GM21526 (cell line): ENCODE measurements around the gene IGFN1.

Experiments used
- ATAC-seq: cut with Tn5 transposase; IDR thresholded peaks from one replicate; pipeline ENCODE4 v1.9.1; 2021; ENCODE audit warnings: moderate library complexity; ENCODE audit not compliant: unreplicated experiment, low FRiP score

Gene IGFN1

DNA sequence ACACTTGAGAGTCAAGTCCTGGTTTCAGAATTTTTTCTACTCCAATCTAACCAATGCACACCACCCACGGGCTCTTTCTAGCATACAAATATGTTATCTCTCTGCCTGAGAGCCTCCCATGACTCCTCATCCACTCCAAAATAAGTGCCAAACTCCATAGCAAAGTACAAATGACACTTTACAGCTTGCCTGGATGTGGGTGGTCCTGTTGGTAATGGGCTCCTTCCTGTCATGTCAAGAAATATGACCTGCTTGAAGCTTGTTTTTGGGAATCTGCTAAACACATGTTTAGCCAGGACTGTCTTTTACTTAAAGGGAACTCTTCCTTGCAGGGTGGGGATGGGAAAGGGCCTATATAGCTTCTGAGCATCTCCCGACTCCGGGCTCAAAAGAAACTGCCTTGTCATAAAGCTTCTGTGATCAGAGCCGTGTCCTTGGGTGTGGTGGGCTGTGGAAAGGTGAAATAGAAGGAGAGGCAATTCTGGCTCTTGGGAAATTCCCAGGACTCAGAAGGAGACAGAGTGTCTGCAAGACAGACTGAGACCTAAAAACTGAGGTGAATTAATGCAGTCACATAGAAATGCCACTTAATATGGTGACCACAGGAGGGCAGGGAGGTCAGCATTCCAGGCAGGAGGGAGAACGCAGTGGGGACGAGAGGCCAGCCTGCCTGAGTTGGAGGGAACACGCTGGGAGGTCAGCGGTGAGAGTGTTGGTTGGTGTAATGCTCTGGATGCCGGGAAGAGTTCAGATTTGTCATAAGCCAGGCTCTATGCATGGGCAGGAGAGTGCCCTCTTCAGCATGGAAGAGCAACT is 6.1 kb upstream of the IGFN1 start:
- ATAC-seq, result no peak

DNA sequence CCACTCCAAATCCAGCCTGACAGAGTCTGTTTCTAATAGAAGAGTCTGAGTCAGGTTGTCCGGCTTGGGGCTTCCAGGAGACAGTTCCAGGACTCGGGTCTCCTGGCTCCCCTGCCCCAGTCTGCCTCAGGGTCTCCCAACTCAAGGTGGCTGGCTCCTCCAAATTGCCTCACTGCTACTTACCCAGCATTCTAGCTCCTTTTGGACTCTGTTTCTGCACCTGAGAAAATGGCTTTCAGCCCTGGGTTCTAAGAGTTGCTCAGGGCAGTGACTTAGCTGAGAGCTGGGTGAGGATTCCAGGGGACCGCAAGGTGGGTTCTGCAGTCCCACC is 5.5 kb upstream of the IGFN1 start:
- no peak for ATAC-seq

DNA sequence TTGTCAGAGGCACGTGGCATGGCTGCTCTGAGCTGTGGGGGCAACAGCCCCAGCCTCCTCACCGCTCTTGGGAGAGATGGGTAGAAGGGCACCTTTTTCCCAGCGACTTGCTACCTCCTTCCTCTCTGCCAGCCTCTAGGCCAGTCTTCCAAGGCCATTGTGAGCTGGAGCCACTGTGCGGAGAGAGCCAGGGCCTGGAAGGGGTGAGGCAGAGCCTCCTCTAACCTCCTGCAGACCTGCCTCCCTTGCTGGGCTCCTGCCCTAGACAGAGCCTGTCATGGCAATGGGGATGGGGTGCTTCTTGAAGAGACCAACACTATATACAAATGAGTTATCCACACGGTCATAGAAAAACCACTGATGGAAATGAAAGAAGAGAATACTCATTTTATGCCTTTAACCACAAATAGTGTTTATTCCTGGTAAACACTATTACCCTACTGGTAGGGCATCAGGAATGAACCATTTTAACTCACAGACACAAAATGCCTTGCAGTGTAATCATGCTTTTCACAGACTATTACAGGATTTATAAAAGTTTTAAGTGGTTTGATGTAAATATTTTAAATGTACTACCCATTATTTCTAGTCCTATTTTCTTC is 5.0 kb upstream of the IGFN1 start:
- no peak for ATAC-seq

DNA sequence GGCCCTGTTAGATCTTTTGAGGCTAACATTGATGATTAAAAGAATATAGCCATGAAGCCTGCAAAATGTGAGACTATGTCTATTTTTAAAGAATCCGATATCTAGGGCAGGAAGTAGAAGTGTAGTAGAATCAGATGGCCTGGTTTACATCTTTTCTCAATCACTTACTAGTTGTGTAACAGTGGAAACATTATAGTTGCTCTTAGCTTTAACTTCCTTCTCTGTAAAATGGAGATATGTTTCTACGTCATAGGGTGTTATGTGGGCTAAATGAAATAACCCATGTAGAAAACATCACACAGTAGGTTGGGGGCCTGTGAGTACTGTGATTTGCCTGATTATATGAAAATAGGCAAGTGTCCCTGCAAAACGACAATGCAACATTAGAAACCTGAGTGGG is 4.4 kb upstream of the IGFN1 start:
- ATAC-seq, result no peak

DNA sequence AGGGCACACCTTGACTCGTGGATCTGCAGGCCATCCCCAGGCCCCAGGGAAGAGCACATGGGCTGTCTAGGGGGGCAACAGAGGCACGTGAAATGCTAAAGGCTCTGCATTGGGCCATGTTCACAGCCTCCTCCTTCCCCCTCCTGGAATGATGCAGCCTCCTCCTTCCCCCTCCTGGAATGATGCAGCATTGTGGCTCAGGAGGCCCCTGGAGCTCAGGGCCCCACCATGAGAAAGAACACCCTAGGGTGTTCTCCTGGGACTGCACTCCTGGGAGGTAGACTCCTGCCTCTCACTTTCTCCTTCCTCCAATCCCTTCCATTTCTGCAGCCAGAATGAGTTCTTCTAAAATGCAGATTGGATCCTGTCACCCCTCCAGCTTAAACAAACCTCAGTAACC is 1.5 kb upstream of the IGFN1 start:
- no peak for ATAC-seq

DNA sequence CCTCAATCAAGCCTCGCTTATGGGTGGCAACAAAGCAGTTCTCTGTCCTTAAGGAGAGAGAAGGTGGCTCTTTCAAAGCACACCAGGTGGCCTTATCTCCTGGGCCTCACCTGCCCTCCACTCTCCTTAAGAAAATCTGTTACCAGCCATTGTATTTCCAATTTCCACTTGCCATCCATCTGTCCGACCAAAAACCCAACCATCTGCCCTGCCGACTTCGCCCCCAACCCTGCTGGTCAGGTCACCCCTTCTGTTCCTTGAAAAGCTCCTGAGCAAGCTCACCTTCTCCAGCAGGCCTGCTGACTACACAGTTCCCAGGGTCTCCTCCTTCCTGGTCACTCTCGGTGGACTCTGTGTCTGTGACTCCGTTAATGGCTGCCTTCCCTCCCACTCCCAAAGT is 619 bp upstream of the IGFN1 start:
- ATAC-seq, result no peak

DNA sequence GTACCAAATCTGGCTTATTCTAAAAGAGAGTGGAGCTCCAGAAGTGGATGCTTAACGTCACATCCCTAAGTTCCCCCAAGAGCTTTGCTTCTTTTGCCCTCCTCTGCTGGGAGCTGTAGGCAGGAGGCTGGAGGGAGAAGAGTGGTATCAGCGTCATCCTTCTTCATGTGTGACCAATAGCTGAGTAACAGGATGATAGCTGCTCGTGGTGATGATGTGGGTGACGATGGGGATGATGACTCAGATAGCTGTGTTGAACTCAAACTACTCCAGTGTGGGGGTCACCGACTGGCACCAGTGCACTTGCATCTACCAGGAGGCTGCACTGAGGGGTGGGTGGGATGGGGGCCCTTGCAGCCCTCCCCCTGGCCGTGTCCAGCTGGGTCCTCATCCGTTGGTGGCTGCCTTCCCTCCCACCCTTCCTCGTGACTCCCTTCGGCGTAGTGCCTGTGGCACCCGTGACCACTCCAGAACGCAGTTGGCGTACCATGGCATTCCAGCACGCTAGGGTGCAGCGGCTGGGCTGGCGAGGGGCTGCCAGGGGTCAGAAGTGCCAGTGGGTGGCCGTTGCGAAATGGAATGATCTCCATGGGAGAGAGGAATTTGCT is 1.1 kb downstream of the IGFN1 start:
- ATAC-seq, result no peak

GRCh38 chr1:201192261-201192788 is 1.7 kb downstream of the IGFN1 start:
- no peak for ATAC-seq

DNA sequence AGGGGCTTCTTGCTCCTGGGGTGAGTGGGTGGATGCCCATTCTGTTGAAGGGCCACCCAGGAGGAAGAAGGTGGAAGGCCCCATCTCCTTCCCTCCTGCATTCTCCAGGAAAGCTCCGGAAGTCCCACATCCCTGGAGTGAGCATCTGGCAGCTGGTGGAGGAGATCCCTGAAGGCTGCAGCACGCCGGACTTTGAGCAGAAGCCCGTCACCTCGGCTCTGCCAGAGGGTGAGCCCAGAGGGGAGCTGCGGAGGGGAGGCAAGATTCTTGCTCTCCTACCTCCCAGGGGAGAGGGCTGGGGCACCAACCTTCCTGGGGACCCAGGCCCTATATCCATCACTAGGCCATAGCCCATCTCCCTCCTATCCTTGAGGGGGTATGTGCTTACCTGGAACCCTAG is 3.4 kb downstream of the IGFN1 start:
- ATAC-seq, result no peak

DNA sequence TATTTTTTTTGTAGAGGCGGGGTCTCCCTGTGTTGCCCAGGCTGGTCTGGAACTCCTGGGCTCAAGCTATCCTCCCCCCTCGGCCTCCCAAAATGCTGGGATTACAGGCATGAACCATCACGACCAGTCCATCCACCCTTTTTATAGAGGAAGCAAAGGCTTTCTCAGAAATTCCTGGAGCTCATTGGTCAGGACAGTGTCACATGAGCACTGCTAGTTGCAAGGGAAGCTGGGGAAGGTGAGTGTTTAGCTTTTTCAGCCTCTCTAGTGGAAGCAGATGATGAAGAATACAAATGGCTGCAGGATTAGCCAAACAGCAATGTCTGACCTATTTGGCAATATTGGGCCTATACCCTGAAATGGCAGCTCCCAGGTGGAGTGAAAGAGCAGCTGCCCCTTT is 8.0 kb downstream of the IGFN1 start:
- ATAC-seq, result no peak

GRCh38 chr1:201205036-201205435 is 14.4 kb downstream of the IGFN1 start:
- ATAC-seq, result no peak

DNA sequence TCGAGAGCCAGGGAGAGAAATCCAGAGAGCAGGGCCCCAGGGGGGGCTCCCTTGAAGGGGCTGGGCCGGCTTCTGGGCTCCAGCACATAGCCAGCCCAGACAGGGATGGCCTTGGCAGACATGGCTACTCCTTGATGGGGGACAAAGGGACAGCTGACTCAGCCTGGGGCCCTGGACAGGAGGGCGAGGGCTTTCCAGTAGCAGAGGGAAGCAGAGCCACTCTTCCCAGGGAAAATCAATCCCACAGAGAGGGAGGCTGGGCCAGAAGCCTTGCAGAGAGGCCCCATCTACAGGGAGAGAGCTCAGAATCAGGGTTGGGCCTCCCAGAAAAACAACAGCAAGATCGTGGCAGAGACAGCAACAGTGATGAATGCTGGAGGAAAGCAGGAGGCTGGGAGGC is 15.6 kb downstream of the IGFN1 start:
- no peak for ATAC-seq

- ATAC-seq, result no peak
Observed at GRCh38 chr1:201207046-201207445, 16.4 kb downstream of the IGFN1 start.

- no peak for ATAC-seq
Observed at GRCh38 chr1:201208236-201208635, 17.6 kb downstream of the IGFN1 start.

- ATAC-seq, result no peak
Observed at GRCh38 chr1:201212056-201212455, 21.4 kb downstream of the IGFN1 start.

GRCh38 chr1:201212461-201213055 is 21.9 kb downstream of the IGFN1 start:
- ATAC-seq, result no peak

DNA sequence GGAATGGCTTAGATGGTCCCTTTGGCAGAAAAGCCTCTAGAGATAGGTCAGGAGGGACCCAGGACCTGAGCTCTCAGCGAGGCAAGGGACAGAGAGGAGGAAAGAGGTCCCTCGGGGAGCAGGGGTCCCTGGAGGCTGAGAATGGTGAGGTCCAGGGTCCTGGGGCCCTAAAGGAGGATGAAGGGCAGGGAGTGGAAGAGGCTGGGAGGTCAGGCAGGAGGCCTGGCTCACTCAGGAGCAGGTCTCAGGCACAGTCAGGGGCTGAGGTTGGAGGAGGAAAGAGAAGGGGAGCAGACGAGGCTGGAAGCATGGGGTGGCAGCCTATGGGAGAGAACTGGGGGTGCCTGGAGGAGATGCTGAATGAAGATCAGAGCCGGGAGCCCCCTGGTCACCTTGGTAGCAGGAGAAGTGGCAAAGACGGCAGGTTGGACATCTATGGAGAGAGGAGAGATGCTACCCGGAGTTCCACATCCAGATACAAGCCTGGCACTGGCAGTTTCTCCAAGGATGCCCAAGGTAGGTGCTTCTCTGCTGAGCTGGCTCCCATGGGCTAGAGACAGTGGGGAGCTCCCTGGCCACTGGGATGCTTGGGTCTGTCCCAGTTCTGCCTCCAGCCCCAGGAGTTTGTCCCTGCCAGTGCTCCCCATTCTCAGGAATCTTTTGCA is 22.6 kb downstream of the IGFN1 start:
- no peak for ATAC-seq

DNA sequence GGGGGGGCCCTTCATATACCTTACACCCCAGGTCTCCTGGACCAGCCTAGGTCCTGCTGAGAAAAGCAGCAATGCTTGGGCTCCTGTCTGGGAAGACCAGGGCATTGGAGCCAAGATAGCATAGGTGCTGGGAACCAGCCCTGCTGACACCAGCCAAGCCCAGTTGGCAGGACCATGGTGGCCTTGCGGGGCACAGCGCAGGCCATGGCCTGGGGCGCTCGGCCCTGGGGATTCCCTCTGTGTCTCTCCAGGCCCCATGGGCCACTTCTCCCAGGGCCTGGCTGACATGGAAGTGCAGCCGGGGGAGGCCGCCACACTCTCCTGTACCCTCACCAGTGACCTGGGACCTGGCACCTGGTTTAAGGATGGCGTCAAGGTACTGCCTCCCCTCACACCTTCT is 23.3 kb downstream of the IGFN1 start:
- ATAC-seq, result no peak

- no peak for ATAC-seq
Observed at GRCh38 chr1:201214461-201214860, 23.8 kb downstream of the IGFN1 start.

- ATAC-seq, result no peak
Observed at GRCh38 chr1:201214886-201215285, 24.3 kb downstream of the IGFN1 start.
